GM18507 (cell line): ENCODE data around the gene ARHGEF7.
"Not testable (repeated sequence)": the region's sequence is repeated elsewhere in the genome, so short reads cannot be mapped to it uniquely, and the experiment has no call there.

ENCODE experiments used
- DNase-seq: peaks from one replicate; pipeline ENCODE4 v3.0.0; 2011; ENCODE audit warnings: low read depth; ENCODE audit not compliant: insufficient read length; ENCODE audit errors: extremely low spot score
- FAIRE-seq: peaks from 2 replicates; lab custom pipeline; 2011; peaks lifted over from hg19 to GRCh38; lab: Jason Lieb, UNC

Gene ARHGEF7

DNA sequence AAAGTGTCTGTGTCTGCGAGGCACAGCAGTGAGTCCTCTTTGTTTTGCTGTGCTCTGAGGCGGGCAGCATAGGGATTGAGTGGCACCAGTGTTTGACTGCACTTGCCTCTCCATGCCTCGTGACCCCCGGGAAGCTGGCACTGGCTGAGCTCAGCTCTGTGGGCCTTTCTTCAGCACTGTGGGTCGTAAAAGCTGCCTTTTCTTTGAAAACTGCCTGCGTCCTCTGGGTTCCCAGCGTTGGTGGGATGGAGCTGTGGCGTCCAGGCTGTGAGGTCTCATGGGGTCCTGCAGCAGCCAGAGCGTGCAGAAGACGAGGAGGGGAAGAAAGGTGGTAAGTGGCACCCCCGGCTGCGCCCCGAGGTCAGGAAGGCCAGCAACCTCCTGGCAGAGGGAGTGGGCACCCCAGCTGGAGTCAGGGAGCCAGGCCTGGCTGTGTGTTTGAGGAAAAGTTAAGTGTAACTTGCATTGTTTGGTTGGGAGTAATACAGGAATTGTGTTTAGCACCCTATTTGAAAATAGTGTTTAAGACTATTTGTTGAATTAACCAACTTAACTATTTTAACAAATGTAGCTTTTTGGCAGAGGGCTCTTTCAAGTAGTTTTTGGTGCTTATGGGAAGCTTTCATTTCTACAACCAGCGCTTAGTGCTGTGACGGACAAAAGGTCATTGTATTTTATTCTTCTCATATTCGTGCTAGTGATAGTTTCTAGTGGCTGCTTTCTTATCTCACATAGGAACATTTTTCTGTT, 126.1 kb downstream of the ARHGEF7 start:
- DNase-seq (no peak), FAIRE-seq (no peak)

DNA sequence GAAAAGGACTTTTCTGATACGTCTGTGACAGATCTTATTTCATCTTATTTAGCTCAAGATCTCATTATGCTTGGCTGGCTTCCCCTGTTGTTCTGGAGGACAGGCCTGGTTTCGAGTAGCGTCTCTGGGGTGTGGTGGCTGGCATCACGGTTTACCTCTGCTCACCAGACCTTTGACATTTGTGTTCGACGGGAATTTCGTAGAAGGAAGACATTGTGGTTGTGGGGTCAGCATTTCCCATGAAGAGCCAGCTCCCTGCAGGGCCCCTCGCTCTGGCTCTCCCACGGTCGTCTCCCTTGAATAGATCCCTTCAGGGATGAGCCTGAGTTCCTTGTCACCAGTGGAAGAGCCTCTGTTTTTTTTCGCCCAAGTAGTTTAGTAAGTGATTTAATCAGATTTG, 126.8 kb downstream of the ARHGEF7 start:
- FAIRE-seq = no peak

DNA sequence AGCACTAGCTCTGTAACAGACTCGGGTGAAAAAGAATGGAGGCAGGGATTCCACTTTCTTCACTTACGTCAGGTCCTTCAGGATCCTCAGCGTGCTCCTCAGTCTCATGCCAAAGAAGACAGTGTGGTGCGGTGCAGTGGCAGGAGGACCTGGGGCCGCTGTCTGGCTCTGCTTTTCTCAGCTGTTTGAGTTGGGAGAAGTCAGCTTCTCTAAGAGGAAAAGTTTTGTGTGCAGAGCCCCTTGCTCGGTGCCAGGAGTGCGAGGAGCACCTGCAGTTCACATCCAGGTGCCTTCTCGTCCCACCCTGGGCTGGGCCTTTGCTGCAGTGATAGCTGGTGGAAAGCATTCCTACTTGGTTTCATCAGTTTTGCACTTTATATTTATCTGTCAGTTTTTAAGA, 127.5 kb downstream of the ARHGEF7 start:
- DNase-seq = no peak
- FAIRE-seq = no peak

More for the DNA sequence above, 126.8 kb downstream of the ARHGEF7 start:
- no peak for DNase-seq

DNA sequence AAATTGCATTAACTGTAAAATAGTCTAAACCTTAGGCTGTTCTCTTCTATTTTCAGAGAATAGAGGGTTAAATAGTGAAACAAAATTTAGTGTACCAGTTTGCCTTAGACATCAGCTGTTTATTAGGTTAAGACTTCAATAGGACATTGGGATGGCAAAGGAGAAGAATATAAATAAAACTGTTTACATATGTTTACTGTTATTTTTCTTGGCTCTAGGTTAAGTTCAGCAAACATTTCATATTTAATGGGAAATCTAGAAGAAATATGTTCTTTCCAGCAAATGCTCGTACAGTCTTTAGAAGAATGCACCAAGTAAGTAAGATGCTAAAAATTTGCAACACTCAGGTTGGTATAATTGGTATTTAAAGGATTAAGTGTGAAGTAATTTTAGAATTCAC, 128.9 kb downstream of the ARHGEF7 start:
- FAIRE-seq (no peak), DNase-seq (no peak)

DNA sequence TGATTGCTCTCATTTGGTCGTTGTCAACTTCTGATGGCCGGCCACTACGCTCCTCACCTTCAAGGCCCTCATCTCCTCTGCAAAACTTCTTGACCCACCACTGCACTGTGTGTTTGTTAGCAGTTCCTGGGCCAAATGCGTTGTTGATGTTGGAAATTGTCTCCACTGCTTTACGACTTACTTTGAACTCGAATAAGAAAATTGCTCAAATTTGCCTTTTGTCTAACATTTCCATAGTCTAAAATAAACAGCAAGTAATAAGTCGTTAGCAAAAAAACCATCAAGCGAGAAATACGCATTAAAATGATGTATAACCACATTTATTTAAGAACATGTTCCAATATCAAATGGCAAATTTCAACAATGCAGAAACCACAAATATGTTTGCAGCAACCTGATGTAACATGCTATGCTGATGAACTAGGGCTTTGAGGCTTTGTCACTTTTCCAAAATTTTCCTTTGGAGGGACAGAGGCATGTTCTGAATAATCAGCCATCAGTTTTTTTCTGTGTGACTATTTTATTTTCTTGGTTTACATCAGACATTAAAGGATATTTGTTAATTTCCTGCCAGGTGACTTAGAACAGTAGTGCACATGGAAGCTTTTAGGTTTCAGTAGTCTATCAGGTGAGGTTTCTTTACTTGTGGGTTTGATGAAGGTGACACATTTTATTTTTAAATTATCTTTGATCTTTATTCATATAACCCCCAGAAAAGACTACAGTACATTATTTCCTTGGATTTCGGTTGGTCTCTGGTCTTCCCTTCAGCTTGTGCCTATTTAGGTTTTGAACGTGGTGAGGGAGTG, 130.7 kb downstream of the ARHGEF7 start:
- FAIRE-seq (no peak), DNase-seq (no peak)

GRCh38 chr13:111247552-111247951, 132.4 kb downstream of the ARHGEF7 start:
- no peak for FAIRE-seq
- DNase-seq = no peak

DNA sequence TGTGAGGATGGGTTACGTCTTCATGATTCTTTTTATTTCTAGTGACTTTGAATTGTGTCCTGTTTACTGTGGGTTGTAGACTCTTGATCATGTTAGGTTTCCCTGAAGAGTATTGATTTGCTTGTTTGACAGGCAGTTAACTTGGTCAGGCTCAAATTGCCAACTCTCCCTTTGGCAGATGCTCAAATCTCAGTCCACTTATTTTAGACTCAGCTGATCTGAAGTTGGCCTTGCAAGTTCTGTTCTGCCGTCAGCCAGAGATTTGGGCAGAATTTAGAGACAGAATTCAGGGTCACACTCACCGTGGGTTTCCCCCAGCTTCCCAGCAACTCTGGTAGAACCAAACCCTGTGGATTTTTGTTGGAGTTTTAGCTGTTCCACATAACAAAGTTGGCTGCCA, 133.7 kb downstream of the ARHGEF7 start:
- FAIRE-seq (no peak), DNase-seq (no peak)

DNA sequence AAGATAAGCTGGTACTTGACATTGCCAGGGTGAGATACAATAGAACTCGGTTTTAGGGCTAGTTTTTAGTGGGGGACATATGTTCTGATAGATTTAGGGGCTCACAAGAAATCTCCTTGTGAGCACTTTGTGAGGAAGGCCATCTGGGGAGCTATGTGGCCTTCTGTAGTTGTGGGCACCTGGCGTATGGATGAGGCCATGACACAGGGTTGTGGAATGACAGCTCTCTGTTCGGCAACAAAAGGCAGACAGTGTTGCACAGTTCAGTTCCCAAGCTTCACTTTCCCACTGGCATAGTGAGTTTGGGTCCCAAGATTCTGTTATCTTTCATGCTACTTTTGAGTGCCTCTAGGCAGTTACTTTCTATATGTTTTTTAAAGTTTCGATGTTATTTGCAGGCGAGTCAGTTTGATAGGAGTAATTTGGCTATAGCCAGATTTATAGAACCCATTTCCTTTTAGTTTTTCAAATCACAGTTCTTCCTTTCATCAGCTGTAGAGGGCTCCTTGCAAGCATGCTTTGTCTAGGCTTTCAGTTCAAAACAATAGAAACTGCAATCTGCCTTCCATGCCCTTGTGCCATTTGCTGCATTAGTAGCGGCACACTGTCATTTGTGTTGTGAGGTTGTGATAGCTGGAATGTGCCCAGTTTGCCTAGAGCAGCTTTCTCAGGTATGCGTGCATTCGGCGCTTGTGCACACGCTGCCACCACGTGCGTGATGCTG, 134.7 kb downstream of the ARHGEF7 start:
- no peak for FAIRE-seq

DNA sequence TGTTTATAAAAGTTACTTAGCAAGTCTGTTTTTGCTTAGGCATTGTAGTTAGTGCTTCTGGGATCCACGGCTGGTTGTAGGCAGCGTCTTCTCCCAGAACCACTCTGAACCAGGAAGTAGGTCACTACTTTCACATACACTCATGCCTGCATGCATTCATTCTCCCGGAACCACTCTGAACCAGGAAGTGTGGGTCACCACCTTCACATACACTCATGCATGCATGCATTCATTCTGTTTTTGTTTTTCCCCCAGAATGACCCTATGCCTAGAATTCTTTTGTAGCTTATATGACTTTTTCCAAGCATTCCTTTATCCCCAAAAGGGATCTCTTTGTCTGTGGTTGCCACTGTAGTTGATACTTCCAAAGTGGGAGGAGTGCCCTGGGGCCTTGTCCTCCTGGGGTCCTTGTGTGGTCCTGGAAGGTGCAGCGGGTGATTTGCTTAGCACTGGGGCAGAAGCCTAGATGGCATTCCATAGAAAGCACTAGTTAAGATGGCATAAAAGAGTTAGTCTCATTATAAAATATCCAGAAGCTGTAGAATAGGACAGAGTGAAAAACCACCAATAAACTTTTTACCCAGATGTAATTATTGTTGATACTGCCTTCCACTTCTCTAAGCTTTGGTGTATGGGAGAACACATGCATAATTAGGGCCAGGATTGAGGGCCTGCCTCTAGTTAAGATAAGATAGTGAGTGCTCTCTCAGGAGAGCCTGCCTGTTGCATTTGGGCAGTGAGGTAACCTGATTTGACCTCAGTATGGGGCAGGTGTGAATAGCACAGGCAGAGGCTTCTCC, 136.7 kb downstream of the ARHGEF7 start:
- no peak for FAIRE-seq

More for the DNA sequence above, 134.7 kb downstream of the ARHGEF7 start:
- no peak for DNase-seq

DNA sequence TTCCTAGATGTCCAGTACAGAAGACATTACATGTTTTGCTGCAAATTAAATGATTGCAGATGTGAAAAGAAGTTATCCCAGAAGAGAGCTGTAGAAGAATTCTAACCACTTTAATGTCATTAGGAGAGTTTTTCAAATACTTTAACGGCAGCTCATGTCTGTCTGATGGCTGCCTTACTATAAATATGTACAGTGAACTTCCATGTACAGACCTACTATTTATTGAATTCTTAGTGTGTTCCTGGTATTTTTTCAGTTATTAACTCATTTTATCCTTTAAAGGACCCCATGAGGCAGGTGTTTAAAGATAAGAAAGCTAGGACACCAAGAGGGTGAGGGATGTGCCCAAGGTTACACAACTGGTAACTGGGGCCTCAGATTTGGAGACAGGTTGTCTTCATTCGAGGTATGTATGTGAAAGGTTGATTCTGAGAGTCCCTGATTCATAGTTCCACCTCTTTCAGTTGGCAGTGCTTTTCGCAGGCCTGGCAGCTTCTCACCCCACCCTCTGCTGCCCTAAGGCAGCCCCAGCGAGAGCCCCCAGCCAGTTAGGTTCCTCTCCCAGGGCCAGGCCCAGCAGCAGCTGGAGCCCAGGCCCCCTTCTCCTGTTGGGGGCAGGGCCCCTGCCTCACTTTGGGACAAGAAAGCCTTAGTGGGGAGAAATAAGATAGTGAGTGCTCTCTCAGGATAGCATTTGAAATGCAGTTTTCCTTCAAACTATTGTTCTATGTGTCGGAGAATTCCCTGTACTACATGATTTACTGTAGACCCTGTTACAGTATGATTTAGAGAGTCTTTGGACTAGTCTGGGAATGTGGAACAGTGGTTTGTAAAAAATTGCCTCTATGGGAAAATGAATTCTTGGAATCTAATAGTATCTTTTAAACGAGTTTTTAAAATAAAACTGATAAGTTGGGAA, 137.6 kb downstream of the ARHGEF7 start:
- no peak for DNase-seq

More for the DNA sequence above, 136.7 kb downstream of the ARHGEF7 start:
- DNase-seq = no peak

GRCh38 chr13:111253365-111253872, 138.3 kb downstream of the ARHGEF7 start:
- no peak for DNase-seq
- no peak for FAIRE-seq

More for the DNA sequence above, 137.6 kb downstream of the ARHGEF7 start:
- no peak for FAIRE-seq

GRCh38 chr13:111255228-111255790, 140.2 kb downstream of the ARHGEF7 start:
- no peak for DNase-seq
- no peak for FAIRE-seq

GRCh38 chr13:111256458-111256857, 141.3 kb downstream of the ARHGEF7 start:
- DNase-seq (no peak), FAIRE-seq (no peak)

- FAIRE-seq (peak; percentile 21), DNase-seq (no peak)
These were observed 141.8 kb downstream of the ARHGEF7 start for GRCh38 chr13:111256946-111257345.

DNA sequence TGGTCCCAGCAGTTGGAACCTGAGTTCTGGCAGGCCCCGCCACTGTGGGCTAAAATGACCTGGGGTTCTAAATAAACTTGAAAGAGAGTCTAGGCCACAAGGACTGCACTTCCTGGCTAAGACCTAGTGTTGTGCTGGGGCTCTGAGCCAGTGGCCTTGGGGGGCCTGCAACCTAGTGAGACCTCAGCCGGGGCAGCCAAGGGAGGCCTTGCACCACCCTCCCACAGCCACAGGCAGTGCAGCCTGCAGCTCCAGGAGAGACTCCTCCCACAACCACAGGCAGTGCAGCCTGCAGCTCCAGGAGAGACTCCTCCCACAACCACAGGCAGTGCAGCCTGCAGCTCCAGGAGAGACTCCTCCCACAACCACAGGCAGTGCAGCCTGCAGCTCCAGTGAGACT, 142.8 kb downstream of the ARHGEF7 start:
- FAIRE-seq, DNase-seq: not testable (repeated sequence)

- no peak for DNase-seq
- no peak for FAIRE-seq
These were observed 143.5 kb downstream of the ARHGEF7 start for GRCh38 chr13:111258637-111259036.

DNA sequence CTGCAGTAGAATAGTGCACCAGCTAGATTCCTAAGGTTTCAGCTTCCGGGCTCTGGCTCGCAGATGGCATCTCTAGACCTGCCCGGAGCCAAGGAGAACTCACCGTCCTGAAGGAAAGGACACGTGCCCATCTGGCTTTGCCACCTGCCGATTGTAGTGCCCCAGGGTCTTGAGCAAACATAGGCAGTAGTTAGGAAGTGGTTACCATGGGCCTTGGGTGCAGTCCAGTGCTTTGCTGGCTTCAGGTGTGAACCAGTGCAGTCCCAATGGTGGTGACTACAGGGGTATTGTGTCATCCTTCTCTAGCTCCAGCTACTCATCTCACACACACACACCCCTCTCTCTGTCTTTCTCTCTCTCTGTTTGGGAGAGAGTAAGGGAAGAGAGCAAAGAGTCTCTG, 143.9 kb downstream of the ARHGEF7 start:
- FAIRE-seq (no peak), DNase-seq (no peak)

GRCh38 chr13:111261326-111261725, 146.2 kb downstream of the ARHGEF7 start:
- FAIRE-seq (no peak), DNase-seq (no peak)
